ENCODE data around the gene ANKRD44.
"Not testable (repeated sequence)": the region's sequence is repeated elsewhere in the genome, so short reads cannot be mapped to it uniquely, and the experiment has no call there.

ANKRD44 gene

DNA sequence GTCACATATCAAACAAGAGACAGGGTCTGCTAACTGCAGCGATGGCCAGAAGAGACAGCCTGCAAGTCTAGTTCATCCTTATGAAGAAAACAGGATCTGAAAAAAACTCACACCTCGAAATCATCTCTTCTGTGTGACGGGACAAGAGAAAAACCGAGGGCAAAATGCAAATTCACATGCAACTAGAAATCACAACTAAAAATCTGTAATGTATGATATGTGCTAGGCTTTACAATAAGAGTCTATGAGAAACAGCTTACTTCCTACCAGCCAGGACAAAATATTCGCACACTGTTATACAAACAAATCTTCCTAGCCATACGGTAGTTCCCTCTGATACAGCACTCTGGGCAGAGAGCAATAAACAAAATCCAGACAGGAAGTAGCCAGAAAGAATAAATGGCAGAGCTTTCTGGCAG, 48.8 kb downstream of the ANKRD44 start:
- DNase-seq (ENCODE audit: low spot score) = no peak
- FAIRE-seq = no peak

- FAIRE-seq (no peak), DNase-seq (ENCODE audit: low spot score) (no peak)
These were observed 51.0 kb downstream of the ANKRD44 start for GRCh38 chr2:197259470-197259999.

- FAIRE-seq (no peak), DNase-seq (ENCODE audit: low spot score) (no peak)
These were observed 52.0 kb downstream of the ANKRD44 start for GRCh38 chr2:197258580-197258979.

GRCh38 chr2:197256547-197257170, 53.9 kb downstream of the ANKRD44 start:
- no peak for FAIRE-seq

GRCh38 chr2:197256021-197256420, 54.6 kb downstream of the ANKRD44 start:
- FAIRE-seq = no peak
- DNase-seq (ENCODE audit: low spot score) = no peak

More at GRCh38 chr2:197256547-197257170, 53.9 kb downstream of the ANKRD44 start:
- DNase-seq (ENCODE audit: low spot score) = no peak

DNA sequence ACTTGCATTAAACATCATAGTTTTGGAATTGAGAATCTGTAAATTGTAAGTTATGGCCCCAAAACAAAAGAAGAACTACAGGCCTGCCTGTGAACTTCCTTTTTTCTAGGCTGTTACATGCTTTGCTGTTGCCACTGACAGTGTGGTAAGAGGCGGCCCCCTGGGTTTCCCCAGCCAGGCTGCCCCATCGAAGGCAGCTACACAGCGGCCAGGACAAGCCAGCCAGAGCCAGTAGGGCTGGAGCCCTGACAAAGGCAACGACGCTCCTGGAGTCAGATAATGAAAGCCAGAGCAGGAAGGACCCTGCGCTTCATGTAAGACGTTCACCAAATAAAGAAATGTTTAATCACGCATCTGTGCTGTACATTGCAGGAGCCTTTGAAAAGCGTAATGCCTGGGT, 55.0 kb downstream of the ANKRD44 start:
- FAIRE-seq (no peak), DNase-seq (ENCODE audit: low spot score) (no peak)

DNA sequence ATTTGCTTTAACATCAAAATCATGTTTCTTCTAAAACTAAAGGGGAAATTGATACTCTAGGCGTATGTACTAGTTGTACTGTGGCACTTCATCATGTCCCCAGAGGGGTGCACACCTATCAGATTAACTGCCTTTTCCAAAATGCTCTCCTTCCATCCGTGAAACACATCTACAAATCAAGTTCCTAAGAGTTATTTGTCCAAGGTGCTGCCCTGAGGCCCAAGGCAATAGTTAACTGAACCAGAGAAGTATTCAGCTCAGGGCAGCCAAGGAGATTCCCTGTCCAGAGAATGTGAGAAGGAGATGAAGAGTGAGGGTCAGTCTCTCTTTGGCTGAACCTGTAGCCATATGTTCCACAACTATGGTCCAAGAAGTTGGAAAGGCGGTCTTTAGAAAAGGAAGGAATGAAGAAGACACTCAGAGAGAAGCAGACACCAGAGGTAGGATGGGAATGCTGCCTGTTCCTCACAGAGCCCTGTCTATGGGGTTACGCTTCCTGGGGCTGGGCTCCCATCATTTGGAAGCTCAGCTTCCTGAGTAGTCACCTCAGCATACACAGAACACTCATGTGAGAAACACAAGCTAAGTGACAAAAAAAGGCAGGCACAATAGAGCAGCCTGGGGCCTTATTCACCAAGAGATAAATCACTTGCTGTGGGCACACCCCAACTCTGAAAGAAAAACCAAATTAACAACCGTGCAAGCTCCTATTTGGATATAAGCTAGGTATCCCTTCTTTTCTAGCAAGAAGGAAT, 55.6 kb downstream of the ANKRD44 start:
- no peak for FAIRE-seq
- no peak for DNase-seq (ENCODE audit: low spot score)

DNA sequence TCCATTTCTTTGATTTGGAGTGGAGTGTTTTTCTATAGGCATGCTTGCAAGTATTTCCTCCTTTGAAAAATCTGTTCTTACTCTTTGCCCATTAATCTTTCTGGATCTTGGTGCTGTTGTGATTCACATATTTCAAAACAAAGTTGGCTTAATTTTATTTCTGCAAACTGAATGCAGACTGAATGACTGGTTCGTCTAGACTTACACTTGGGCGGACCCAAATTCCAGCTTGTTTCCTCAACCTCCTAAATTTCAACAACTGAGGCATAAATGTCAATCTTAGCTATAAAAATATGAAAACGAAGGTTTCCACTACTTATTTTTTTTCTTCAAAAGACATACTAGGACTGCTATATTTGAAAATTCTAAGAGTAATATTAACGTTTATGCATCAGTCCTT, 59.0 kb downstream of the ANKRD44 start:
- FAIRE-seq (no peak), DNase-seq (ENCODE audit: low spot score) (no peak)

GRCh38 chr2:197251163-197251562, 59.4 kb downstream of the ANKRD44 start:
- FAIRE-seq (no peak), DNase-seq (ENCODE audit: low spot score) (no peak)

DNA sequence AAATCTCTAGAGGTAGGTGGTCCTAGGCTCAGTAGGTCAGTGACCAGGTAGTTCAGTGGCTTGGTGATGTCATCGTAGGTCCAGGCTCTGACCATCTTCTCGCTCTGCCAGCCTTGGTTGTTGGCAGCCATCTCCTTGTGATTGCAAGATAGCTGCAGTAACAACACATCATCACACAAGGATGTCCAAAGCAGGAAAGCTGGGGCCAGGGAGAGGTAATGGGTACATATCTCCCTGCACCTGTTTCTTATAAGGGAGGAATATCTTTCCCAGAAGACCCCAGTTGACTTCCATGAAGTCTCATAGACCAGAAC, 60.5 kb downstream of the ANKRD44 start:
- DNase-seq (ENCODE audit: low spot score) = no peak

DNA sequence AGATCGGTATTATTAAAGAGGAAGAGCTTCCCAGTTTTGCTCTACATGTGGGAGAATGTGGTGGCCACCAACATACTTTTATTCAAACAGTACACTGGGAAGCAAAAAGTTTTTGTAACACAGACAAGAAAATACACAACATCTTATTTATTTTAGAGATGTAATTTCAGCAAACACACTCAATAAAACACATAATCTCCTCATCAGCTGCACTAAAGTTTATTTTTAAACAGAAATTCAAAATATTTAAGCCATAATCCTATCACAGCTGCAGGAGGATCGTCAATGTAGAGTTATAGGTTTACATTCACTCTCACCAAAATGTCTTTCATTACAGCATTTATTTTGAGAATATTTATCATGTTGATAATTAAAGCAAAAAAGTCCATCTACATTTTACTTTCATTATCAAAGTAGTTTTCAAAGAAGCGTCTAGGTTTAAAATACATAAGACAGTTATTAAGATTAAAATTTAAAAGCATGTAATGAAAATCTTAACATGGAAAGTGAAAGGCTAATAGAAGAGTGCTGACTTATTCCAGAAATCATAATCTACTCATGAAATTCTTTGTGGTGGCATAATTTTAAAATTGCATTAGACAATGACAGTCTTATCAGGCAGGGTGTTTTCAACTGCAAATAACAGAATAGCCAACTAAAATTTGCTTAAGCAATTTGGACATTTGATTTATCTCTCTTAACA, 61.0 kb downstream of the ANKRD44 start:
- no peak for DNase-seq (ENCODE audit: low spot score)

More for the DNA sequence above, 60.5 kb downstream of the ANKRD44 start:
- FAIRE-seq = no peak

GRCh38 chr2:197248623-197249022, 62.0 kb downstream of the ANKRD44 start:
- DNase-seq (ENCODE audit: low spot score) (no peak), FAIRE-seq (no peak)

More for the DNA sequence above, 61.0 kb downstream of the ANKRD44 start:
- FAIRE-seq = no peak

GRCh38 chr2:197248001-197248401, 62.6 kb downstream of the ANKRD44 start:
- no peak for FAIRE-seq

DNA sequence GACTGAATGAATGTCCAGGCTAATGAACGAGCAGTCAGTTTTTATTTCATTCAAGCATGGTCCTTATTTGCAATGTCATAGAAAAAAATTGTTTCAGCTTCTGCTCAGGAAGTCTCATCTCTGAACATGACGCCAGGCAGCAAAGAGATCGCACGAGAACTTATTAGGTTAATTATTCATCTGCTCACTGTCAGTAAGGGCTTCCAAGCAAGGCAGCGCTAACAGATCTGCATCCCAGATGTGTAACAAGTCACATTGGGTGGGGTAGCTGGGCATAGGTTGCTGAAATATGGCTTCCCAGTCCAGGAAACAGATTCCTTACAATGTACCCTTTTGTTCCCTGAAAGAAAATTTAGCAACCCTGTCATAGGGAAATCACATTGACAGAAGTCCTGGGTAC, 63.5 kb downstream of the ANKRD44 start:
- FAIRE-seq (no peak), DNase-seq (ENCODE audit: low spot score) (no peak)

More at GRCh38 chr2:197248001-197248401, 62.6 kb downstream of the ANKRD44 start:
- DNase-seq (ENCODE audit: low spot score) = no peak

DNA sequence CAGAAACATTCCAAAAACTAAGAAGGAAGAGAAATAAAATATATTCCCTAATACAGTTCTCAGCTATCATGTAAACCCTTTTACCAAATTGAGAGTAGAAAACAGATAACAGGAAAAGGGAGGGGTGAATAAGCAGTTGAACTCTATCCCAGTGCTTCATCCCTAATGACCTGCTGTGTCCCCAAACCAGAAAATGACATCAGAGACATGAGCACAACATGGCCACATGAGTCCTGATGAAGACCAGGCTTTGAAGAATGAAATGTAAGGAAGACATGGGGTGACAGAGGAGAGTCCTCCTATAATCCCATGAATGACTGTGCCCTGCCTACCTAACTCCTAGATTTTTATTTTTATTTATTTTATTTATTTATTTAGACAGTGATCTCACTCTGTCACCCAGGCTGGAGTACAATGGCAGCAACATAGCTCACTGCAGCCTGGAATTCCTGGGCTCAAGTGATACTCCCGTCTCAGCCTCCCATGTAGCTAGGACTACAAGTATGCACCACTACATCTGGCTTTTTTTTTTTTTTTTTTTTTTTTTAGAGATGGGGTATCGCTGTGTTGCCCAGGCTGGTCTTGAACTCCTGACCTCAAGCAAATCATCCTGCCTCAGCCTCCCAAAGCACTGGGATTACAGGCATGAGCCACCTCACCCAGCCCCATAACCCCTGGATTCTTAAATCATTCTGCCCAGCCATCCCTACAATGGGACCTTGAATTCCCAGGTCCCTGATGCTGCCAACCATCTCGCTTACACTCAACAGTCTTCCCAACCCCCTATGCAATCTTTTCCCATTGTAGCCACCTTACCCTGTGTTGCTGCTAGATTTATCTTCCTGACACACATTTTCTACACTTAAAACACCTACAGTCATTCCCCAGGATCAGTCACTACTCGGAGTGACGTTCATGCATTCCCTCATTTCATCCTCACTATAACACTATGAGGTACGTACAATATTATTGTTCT, 64.5 kb downstream of the ANKRD44 start:
- no peak for FAIRE-seq
- no peak for DNase-seq (ENCODE audit: low spot score)

DNA sequence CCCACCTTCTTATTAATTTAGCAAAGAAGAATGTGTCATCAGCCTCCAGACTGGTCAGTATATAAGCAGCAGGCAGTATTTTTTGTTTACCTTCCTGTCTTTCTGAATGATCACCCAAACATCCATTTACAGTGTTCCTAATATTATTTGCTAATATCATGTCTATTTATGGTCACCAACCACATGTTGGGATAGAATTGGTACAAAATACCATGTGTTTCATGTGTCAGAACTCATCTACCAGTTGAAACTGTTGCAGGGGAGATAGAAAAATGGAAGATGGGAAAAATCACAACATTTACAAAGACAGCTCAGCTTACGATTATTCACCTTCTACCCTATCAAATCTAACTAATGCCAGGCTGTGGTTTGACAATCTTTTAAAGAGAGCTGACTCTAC, 66.2 kb downstream of the ANKRD44 start:
- no peak for FAIRE-seq

DNA sequence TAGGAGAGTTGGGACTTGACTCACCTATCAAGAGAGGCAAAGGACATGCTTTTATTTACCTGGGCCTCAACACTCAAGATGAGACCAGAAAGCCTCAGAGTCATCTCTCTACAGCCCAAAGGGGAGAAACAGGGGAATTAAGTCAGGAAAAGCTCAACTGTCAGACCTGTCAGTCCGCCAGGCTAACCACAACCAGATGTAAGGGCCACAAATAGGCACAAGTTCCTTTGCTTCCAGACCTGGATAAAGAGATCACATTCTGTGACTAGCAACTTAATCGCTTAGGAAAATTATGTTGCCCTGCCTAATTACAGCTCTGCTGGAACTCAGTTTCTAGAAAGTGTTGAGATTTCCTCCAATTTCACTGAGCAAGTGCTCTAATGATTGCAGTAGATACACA, 67.9 kb downstream of the ANKRD44 start:
- no peak for DNase-seq (ENCODE audit: low spot score)
- FAIRE-seq = no peak

More for the DNA sequence above, 66.2 kb downstream of the ANKRD44 start:
- DNase-seq (ENCODE audit: low spot score) = no peak

DNA sequence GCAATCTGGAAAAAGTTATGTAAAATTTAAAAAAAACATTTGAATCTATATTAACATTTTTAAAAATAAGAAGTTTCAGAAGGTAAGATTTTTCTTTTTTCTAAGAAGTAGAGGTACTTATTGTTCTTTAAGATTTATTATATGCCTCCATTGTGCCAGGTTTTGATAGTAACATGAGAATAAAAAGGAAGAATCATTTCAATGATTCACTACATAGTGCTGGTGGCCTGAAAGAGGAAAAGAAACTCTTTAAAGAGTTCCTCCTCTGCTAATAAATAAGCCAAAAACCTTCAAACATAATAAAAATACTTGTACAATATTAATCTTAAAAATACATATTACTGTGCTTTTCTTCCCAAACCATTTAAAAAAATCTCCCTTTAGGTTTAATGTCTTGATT, 69.0 kb downstream of the ANKRD44 start:
- no peak for FAIRE-seq
- no peak for DNase-seq (ENCODE audit: low spot score)

DNA sequence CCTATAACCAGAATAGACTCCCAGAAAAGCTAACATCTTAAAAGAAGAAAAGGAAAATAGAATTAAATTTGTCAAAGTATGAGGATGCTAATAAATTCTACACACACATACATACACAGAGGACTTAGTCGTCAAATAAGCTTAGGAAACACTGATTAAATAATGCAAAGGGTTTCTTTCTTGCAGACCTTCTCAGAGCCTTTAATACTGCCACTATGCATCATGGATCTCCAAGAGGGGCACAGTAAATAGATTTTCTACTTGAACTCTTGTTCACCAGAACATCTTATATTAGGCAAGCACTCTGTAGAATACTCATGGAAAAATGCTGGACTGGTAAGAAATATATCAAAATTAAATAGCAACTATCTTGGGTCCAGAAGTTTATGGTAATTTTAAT, 69.4 kb downstream of the ANKRD44 start:
- DNase-seq (ENCODE audit: low spot score) = no peak
- no peak for FAIRE-seq

DNA sequence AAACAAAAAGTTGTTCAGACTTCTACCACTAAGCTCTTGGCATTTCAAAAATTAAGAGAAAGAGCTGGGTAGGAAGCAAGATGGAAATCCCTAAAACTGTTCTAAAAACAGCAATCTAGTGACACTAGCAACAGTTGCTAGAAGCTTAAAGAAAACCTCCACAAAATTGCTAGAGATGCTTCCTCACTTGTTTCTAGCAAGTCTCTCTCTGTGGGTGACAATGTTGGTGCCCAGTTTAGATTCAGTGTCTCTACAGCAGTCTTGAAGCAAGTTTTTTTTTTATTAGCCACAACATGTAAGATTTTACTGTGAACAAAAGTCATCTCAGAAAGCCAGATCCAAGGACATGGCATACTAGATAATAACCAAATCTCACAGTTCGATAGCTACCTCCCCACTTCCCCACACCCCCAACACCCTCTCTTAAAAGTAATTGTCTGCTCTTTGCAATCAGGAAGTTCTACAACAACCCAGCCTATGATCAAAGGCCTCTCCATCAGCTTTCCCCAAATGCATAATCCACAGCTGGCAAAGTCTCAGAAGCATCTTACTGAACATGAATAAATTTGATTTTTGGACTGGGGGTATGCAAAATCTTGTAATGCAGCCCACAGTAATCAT, 70.0 kb downstream of the ANKRD44 start:
- FAIRE-seq (no peak), DNase-seq (ENCODE audit: low spot score) (no peak)

GRCh38 chr2:197240018-197240417, 70.6 kb downstream of the ANKRD44 start:
- DNase-seq (ENCODE audit: low spot score); FAIRE-seq: not testable (repeated sequence)

Data from urothelium cell line (cell line).